Natural killer cell (primary cell): ENCODE results near the gene HLA-DPA1. TPM values are rescaled to one million over a fixed set of nuclear protein-coding genes. Genes with fewer than 3 reads are reported as not detected.

Experiments
- ATAC-seq, 3 donors: fragments of 150-1000 bp in 2 of 3; fragments of 200-7000 bp in 1 of 3; cut with Tn5 transposase; 1 replicate in 1 of 3; 2 replicates in 2 of 3; pipeline ENCODE4 v1.10.0; 2021; ENCODE audit warnings: mild to moderate bottlenecking in 2 of 3, moderate library complexity in 2 of 3
- DNase-seq, 2 donors: peaks; one replicate each; pipeline versions ENCODE4 v3.0.0 to v3.0.0-alpha.2; 2013 to 2021; ENCODE audit warnings: mixed read lengths in 1 of 2
- H3K27ac ChIP-seq: one replicate; pipeline ENCODE4 v1.5.1; 2013; ENCODE audit warnings: mild to moderate bottlenecking, low read length
- H3K27me3 ChIP-seq: one replicate; pipeline ENCODE4 v1.6.1; 2013; ENCODE audit warnings: low read length; ENCODE audit not compliant: control insufficient read depth, insufficient read depth
- H3K36me3 ChIP-seq: one replicate; pipeline ENCODE4 v1.6.1; 2013; ENCODE audit warnings: low read length; ENCODE audit not compliant: control insufficient read depth, insufficient read depth
- H3K4me1 ChIP-seq: one replicate; pipeline ENCODE4 v1.6.1; 2013; ENCODE audit warnings: low read length; ENCODE audit not compliant: control insufficient read depth, insufficient read depth
- H3K4me3 ChIP-seq: one replicate; pipeline ENCODE4 v1.5.1; 2013; ENCODE audit warnings: low read length
- H3K9me3 ChIP-seq: one replicate; pipeline ENCODE4 v1.6.1; 2013; ENCODE audit warnings: low read length; ENCODE audit not compliant: control insufficient read depth, insufficient read depth
- H3K27ac Mint-ChIP-seq, 2 donors: one replicate each; pipeline ENCODE4 v1.8.0; 2022; ENCODE audit warnings: mild to moderate bottlenecking in 2 of 2, mixed read lengths in 2 of 2, moderate library complexity in 1 of 2
- H3K27me3 Mint-ChIP-seq, 2 donors: one replicate each; pipeline ENCODE4 v1.8.0; 2022; ENCODE audit warnings: low read depth in 2 of 2, mixed read lengths in 2 of 2
- H3K36me3 Mint-ChIP-seq: one replicate; pipeline ENCODE4 v1.8.0; 2022; ENCODE audit warnings: mixed read lengths
- H3K4me1 Mint-ChIP-seq, 2 donors: one replicate each; pipeline ENCODE4 v1.8.0; 2022; ENCODE audit warnings: mixed read lengths in 2 of 2
- H3K4me3 Mint-ChIP-seq: one replicate; pipeline ENCODE4 v1.8.0; 2022; ENCODE audit warnings: mild to moderate bottlenecking, moderate library complexity, mixed read lengths
- H3K9me3 Mint-ChIP-seq, 2 donors: one replicate each; pipeline ENCODE4 v1.8.0; 2022; ENCODE audit warnings: mixed read lengths in 2 of 2
- CTCF ChIP-seq: fragments of 200-600 bp; IDR thresholded peaks from one replicate; pipeline ENCODE4 v1.8.0; 2022; ENCODE audit warnings: antibody characterized with exemption
- WGBS: methylation state at CpG from one replicate; pipeline ENCODE4 v1.1.7; 2013; ENCODE audit warnings: missing lambda C conversion rate; ENCODE audit not compliant: insufficient coverage; 5-methylcytosine and 5-hydroxymethylcytosine counted together
- intact Hi-C: fragments of 100-400 bp; cut with micrococcal nuclease; formaldehyde crosslinking; loops from one replicate; pipeline ENCODE4 v1.14.2; 2022
- total RNA-seq, 4 donors: library from RNA; stranded (reverse); fragments of 120-200 nt in 1 of 4; gene quantifications; one replicate each; pipeline versions ENCODE4 v1.2.3 to v1.2.4, GENCODE V29; 2013 to 2022

HLA-DPA1 gene
- total RNA-seq = 100 to 1,000 TPM in 1 of 3 donors, 10 to 100 TPM in 2; 43.1 to 135 (median 73.5) TPM
- total RNA-seq (2013) = 712 TPM

DNA sequence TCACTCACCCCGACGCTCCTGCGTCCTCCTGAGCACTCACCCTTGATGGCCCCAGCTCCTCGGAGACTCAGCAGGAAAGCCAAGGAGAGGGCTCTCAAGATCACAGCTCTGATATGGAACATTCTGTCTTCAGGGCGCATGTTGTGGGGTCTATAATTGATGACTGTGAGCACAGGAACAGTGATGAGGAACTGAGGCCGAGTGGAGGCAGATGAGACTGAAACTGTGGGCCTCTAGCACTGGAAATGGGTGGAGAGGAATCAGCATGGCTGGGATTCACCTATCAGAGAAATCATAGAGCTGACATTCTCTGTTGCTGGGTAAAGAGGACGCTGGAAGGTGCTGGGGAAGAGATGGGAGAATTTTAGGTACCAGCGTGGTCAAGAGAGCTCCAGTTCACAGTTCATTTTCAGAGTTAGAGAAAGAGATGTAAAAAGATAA is at the start of gene HLA-DPA1:
Gene HLA-DPA1, minus strand, starts transcription at position 219 of the 441 bp plus-strand sequence.
- peaks cover 63 to 64% of the 10 kb centered on the region in 2 donors for H3K4me1 Mint-ChIP-seq
- intact Hi-C loops = no loop called here
- peak within 1 kb of the TSS; percentile 96 for H3K27ac ChIP-seq

DNA sequence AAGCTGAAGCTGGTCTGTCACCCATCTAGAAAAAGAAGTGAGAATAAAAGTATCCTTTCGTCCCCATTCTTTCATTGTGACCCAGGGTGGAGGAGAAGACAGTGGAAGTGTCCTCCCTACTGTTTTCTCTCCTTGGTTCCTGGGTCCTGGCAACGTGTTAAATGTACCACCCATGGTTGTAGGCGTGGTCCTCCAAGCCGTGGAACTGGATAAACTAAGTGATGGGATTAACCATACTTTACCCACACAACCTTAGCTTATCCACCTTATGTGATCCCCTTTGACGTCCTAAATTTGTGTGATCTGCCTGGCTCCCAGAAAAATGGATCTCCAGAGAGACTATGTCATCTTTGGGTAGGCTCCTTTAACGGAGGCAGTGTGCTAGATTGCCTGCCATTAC is 49.7 kb upstream of the HLA-DPA1 start:
- peaks cover 9% of the 10 kb centered on the region for H3K36me3 Mint-ChIP-seq
- ATAC-seq = no peak
- peaks cover 18 to 21% of the 10 kb centered on the region in 2 donors for H3K27me3 Mint-ChIP-seq
- peaks cover 11% of the 10 kb centered on the region for H3K9me3 ChIP-seq
- H3K27ac Mint-ChIP-seq = no peak overlapping the region
- H3K36me3 ChIP-seq = no peaks in the 10 kb centered on the region
- no peak for DNase-seq
- no peak overlapping the region for H3K27ac ChIP-seq
- TF ChIP-seq CTCF = no peak
- H3K9me3 Mint-ChIP-seq = peaks cover 2 to 4% of the 10 kb centered on the region in 2 donors
- intact Hi-C loops = loop anchor here (2.0 kb wide), 1 partner anchor 26 kb away; no protein-coding TSS in a partner anchor
- peaks cover 1% of the 10 kb centered on the region for H3K27me3 ChIP-seq
- WGBS = 91% methylated on average over 6 of the region's 6 CpGs
- no peak overlapping the region for H3K4me3 Mint-ChIP-seq
- H3K4me1 ChIP-seq = no peaks in the 10 kb centered on the region
- H3K4me1 Mint-ChIP-seq = no peaks in the 10 kb centered on the region
- H3K4me3 ChIP-seq = no peak overlapping the region

More for the DNA sequence above, at the start of gene HLA-DPA1:
- H3K27me3 ChIP-seq = no peaks in the 10 kb centered on the region
- DNase-seq (peak; percentile 24 to 81), ATAC-seq (peak; percentile 78 to 83 (median 80))
- H3K9me3 ChIP-seq = no peaks in the 10 kb centered on the region
- peaks cover 5% of the 10 kb centered on the region for H3K36me3 Mint-ChIP-seq
- H3K27me3 Mint-ChIP-seq = peaks cover 0 to 9% of the 10 kb centered on the region in 2 donors
- H3K9me3 Mint-ChIP-seq = no peaks in the 10 kb centered on the region
- H3K4me3 ChIP-seq = peak within 1 kb of the TSS; percentile 57
- H3K4me3 Mint-ChIP-seq = peak within 1 kb of the TSS; percentile 89
- H3K36me3 ChIP-seq = peaks cover 16% of the 10 kb centered on the region
- H3K4me1 ChIP-seq = peaks cover 52% of the 10 kb centered on the region
- WGBS = 7% methylated on average over 8 of the region's 8 CpGs
- no peak for TF ChIP-seq CTCF
- H3K27ac Mint-ChIP-seq = peak within 1 kb of the TSS; percentile 82

DNA sequence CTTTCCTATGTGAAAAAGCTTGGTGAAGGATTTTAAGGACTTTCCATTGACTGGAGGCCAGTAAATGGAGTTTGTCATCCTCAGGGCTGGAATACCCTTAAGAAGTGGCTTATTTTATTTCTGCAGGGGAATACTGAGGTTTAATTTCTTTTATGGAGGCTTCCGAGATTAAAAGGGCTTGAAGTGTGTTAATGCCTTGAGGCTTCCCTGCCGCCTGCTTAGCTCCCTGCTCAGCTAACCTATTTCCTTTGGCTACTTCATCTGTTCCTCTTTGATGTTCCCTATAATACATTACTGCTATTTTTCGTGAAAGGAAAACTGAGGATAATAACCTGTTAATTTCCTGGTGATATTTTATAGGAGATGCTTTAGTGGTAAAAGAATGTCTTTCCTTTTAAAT is 46.6 kb upstream of the HLA-DPA1 start:
- ATAC-seq (no peak), DNase-seq (no peak)
- no peak for TF ChIP-seq CTCF
- Histone ChIP-seq H3K36me3 (no peaks in the 10 kb centered on the region), H3K4me3 (no peak overlapping the region), H3K9me3 (peaks cover 11% of the 10 kb centered on the region), H3K27me3 (peaks cover 18% of the 10 kb centered on the region), H3K27ac (no peak overlapping the region), H3K4me1 (peaks cover 20% of the 10 kb centered on the region)
- intact Hi-C loops = no loop called here
- peaks cover 38 to 39% of the 10 kb centered on the region in 2 donors for H3K27me3 Mint-ChIP-seq
- peaks cover 0 to 7% of the 10 kb centered on the region in 2 donors for H3K4me1 Mint-ChIP-seq
- no peak overlapping the region for H3K27ac Mint-ChIP-seq
- peaks cover 9% of the 10 kb centered on the region for H3K36me3 Mint-ChIP-seq
- WGBS = 83% methylated on average over 3 of the region's 3 CpGs
- H3K9me3 Mint-ChIP-seq = peaks cover 2 to 4% of the 10 kb centered on the region in 2 donors
- no peak overlapping the region for H3K4me3 Mint-ChIP-seq
